HepG2 (cell line): ENCODE data around the gene IL5RA. TPM values are rescaled to one million over a fixed set of nuclear protein-coding genes. Genes with fewer than 3 reads are reported as not detected.

Source experiments
- ATAC-seq: fragments of 200-7000 bp; cut with Tn5 transposase; 3 replicates; pipeline ENCODE4 v1.9.1; 2020; ENCODE audit warnings: mild to moderate bottlenecking, moderate library complexity
- BruUV-seq: library from RNA; stranded (reverse); fragments of 400-500 nt; replicated peaks from 2 replicates; lab custom pipeline; 2021; lab: Mats Ljungman, UMichigan
- CTCF ChIA-PET: fragments of 300-600 bp; formaldehyde crosslinking; extraction: SDS; loops from one replicate; lab custom pipeline; 2021; ENCODE audit warnings: low total read pairs, inconsistent platforms, low intra/inter-chr PET ratio; lab: Yijun Ruan, JAX
- POLR2A ChIA-PET: fragments of 350-600 bp; sonication (Branson Sonifier 250); formaldehyde crosslinking; loops from one replicate; lab custom pipeline; 2020; ENCODE audit warnings: antibody characterized with exemption, inconsistent platforms; lab: Yijun Ruan, JAX
- DNase-seq: peaks from one replicate; pipeline ENCODE4 v3.0.0-alpha.2; 2015; ENCODE audit warnings: low spot score
- FAIRE-seq: peaks from 3 replicates; lab custom pipeline; 2011; peaks lifted over from hg19 to GRCh38; lab: Jason Lieb, UNC
- H2AFZ ChIP-seq: one replicate; pipeline ENCODE4 v1.6.1; 2011; ENCODE audit warnings: low read length, inconsistent platforms
- H3K27ac ChIP-seq: fragments of 300-600 bp; 3 replicates; pipeline ENCODE4 v1.8.0; 2011; ENCODE audit warnings: mixed run types, mild to moderate bottlenecking, mixed read lengths, low read length, inconsistent platforms; ENCODE audit not compliant: insufficient read depth; ENCODE audit errors: extremely low read length
- H3K27me3 ChIP-seq, 2 experiments: fragments of 200-600 bp in 1 of 2; 2 replicates in 1 of 2; 3 replicates in 1 of 2; pipeline versions ENCODE4 v1.6.0 to v1.8.0; 2011; ENCODE audit warnings: low read length in 2 of 2, mild to moderate bottlenecking in 2 of 2, moderate library complexity in 2 of 2, inconsistent platforms in 1 of 2; ENCODE audit not compliant: insufficient read depth in 2 of 2, control insufficient read depth in 1 of 2
- H3K36me3 ChIP-seq, 2 experiments: fragments of 200-600 bp in 1 of 2; replicated peaks in 1 of 2; 2 replicates in 1 of 2; 3 replicates in 1 of 2; pipeline versions ENCODE4 v1.5.1 to v1.8.0; 2011; ENCODE audit warnings: low read length in 2 of 2, inconsistent platforms in 1 of 2; ENCODE audit not compliant: insufficient read depth in 2 of 2, control insufficient read depth in 1 of 2
- H3K4me1 ChIP-seq: 2 replicates; pipeline ENCODE4 v1.5.1; 2012; ENCODE audit warnings: low read length, inconsistent platforms; ENCODE audit not compliant: insufficient read depth
- H3K4me2 ChIP-seq: 2 replicates; pipeline ENCODE4 v1.6.0; 2011; ENCODE audit warnings: low read depth, low read length, inconsistent platforms
- H3K4me3 ChIP-seq, 3 experiments: fragments of 200-600 bp in 1 of 3; sonication (generic), shearing (Covaris generic) in 1 of 3; replicated peaks in 1 of 3; 2 replicates each; pipeline ENCODE4 v1.5.1; 2011 to 2016; ENCODE audit warnings: low read length in 3 of 3, inconsistent platforms in 2 of 3, low read depth in 2 of 3, mild to moderate bottlenecking in 2 of 3, control low read depth in 1 of 3, mixed read lengths in 1 of 3; ENCODE audit not compliant: insufficient read depth in 1 of 3
- H3K79me2 ChIP-seq: one replicate; pipeline ENCODE4 v1.6.1; 2011; ENCODE audit warnings: low read length, inconsistent platforms; ENCODE audit not compliant: insufficient read depth
- H3K9ac ChIP-seq: 2 replicates; pipeline ENCODE4 v1.6.0; 2011; ENCODE audit warnings: mild to moderate bottlenecking, low read depth, low read length, inconsistent platforms; ENCODE audit not compliant: insufficient read depth
- H3K9me3 ChIP-seq: 2 replicates; pipeline ENCODE4 v1.5.1; 2012; ENCODE audit warnings: mild to moderate bottlenecking, low read length
- H4K20me1 ChIP-seq: 2 replicates; pipeline ENCODE4 v1.6.0; 2011; ENCODE audit warnings: inconsistent platforms, mild to moderate bottlenecking, low read length, moderate library complexity; ENCODE audit not compliant: insufficient read depth
- AGO2 ChIP-seq: fragments of 200-400 bp; formaldehyde crosslinking; optimal IDR thresholded peaks from 2 replicates; pipeline ENCODE3; 2017; ENCODE audit warnings: mild to moderate bottlenecking, low read depth, low read length, moderate library complexity
- HOXA9 ChIP-seq: sonication (generic); formaldehyde crosslinking; IDR thresholded peaks from 2 replicates; pipeline ENCODE4 v1.8.1; 2022; ENCODE audit warnings: missing genetic modification reagents, mild to moderate bottlenecking, moderate library complexity, borderline replicate concordance
- NFYB ChIP-seq: sonication (generic); formaldehyde crosslinking; IDR thresholded peaks from 2 replicates; pipeline ENCODE4 v1.4.0; 2020; ENCODE audit warnings: missing genetic modification reagents
- SAP130 ChIP-seq: IDR thresholded peaks from 2 replicates; pipeline ENCODE4 v1.6.1; 2016; ENCODE audit warnings: low read depth
- SMC3 ChIP-seq: IDR thresholded peaks from 2 replicates; pipeline ENCODE4 v1.6.1; 2011; ENCODE audit warnings: low read length, improper control_type of control experiment
- TFDP1 ChIP-seq: IDR thresholded peaks from 2 replicates; pipeline ENCODE4 v1.6.1; 2016; ENCODE audit warnings: missing compliant biosample characterization, missing genetic modification reagents, borderline replicate concordance
- WGBS: methylation state at CpG from one replicate; pipeline ENCODE4 v1.1.6; 2017; ENCODE audit warnings: low lambda C conversion rate; 5-methylcytosine and 5-hydroxymethylcytosine counted together
- in situ Hi-C: cut with HindIII; loops from 2 replicates; pipeline ENCODE4 v1.10.0; 2017; ENCODE audit warnings: low pct_unique_long_range_greater_than_20kb; ENCODE audit not compliant: extremely low pct_ligation_motif_present
- intact Hi-C: fragments of 100-400 bp; cut with micrococcal nuclease; formaldehyde crosslinking; loops from one replicate; pipeline ENCODE4 v1.10.0; 2022; ENCODE audit not compliant: unreplicated experiment
- polyA plus RNA-seq, 8 experiments: library from polyadenylated mRNA; depleted of rRNA in 3 of 8; stranded (reverse) in 7 of 8; unstranded in 1 of 8; fragments of >200 nt; fragmentation: Illumina TruSeq in 4 of 8; extraction: Trizol in 4 of 8; gene quantifications; 2 replicates each; pipeline versions ENCODE4 v1.2.1 to v1.2.3, GENCODE V29; 2011 to 2016; ENCODE audit warnings: low read depth in 4 of 8, missing spikeins in 1 of 8, mixed read lengths in 1 of 8; ENCODE audit not compliant: insufficient read depth in 1 of 8
- total RNA-seq, 5 experiments: library from RNA; depleted of rRNA; stranded (reverse); fragments of >200 nt; fragmentation: Illumina TruSeq; extraction: Trizol; gene quantifications; 2 replicates each; pipeline ENCODE4 v1.2.3, GENCODE V29; 2016; ENCODE audit warnings: low read depth in 1 of 5

IL5RA gene
- total and polyA plus RNA-seq, 2 of the 13 experiments (the other 11 are each of a cell fraction or from before 2014, with no cell fraction given) = not detected

GRCh38 chr3:3117651-3118050 is 7.5 kb upstream of the IL5RA start (continued):
- no peak for TF ChIP-seq SAP130 (CRISPR knock-in tag)
- TF ChIP-seq HOXA9 (CRISPR knock-in tag) = no peak
- TF ChIP-seq SMC3 = no peak
- TF ChIP-seq AGO2 = no peak
- TF ChIP-seq NFYB = no peak

GRCh38 chr3:3113042-3113709 is 3.0 kb upstream of the IL5RA start:
- CTCF ChIA-PET = no interaction called here
- H3K9me3 ChIP-seq = no peaks in the 10 kb centered on the region
- H3K4me2 ChIP-seq = no peak overlapping the region
- no peak overlapping the region for H2AFZ ChIP-seq
- in situ Hi-C loops = no loop called here
- no peaks in the 10 kb centered on the region for H3K36me3 ChIP-seq
- no peak for FAIRE-seq
- peaks cover 0 to 6% of the 10 kb centered on the region in 2 experiments; a peak in 1 of 5 replicates for H3K27me3 ChIP-seq
- no peak for ATAC-seq
- no peaks in the 10 kb centered on the region for H4K20me1 ChIP-seq
- no peaks in the 10 kb centered on the region for H3K79me2 ChIP-seq
- no peak for DNase-seq
- no peak overlapping the region for H3K27ac ChIP-seq
- POLR2A ChIA-PET = no interaction called here
- intact Hi-C loops = no loop called here
- H3K4me1 ChIP-seq = no peaks in the 10 kb centered on the region
- no peak overlapping the region for H3K4me3 ChIP-seq
- no TSS peak for BruUV-seq
- 0% methylated on average over 4 of the region's 4 CpGs for WGBS
- TF ChIP-seq TFDP1 = no peak
- TF ChIP-seq, all 625 proteins: peak for 0
- no peak overlapping the region for H3K9ac ChIP-seq
